Smooth muscle cell of the umbilical artery (primary cell): ENCODE results near the gene DSC2. TPM values are rescaled to one million over a fixed set of nuclear protein-coding genes. Genes with fewer than 3 reads are reported as not detected.

Source experiments
- total RNA-seq: library from RNA; depleted of rRNA; stranded (reverse); fragments of >200 nt; gene quantifications from 2 replicates; pipeline ENCODE4 v1.2.3, GENCODE V29; 2014

Gene DSC2
- total RNA-seq: 2.8 and 3.3 TPM in 2 replicates

DNA sequence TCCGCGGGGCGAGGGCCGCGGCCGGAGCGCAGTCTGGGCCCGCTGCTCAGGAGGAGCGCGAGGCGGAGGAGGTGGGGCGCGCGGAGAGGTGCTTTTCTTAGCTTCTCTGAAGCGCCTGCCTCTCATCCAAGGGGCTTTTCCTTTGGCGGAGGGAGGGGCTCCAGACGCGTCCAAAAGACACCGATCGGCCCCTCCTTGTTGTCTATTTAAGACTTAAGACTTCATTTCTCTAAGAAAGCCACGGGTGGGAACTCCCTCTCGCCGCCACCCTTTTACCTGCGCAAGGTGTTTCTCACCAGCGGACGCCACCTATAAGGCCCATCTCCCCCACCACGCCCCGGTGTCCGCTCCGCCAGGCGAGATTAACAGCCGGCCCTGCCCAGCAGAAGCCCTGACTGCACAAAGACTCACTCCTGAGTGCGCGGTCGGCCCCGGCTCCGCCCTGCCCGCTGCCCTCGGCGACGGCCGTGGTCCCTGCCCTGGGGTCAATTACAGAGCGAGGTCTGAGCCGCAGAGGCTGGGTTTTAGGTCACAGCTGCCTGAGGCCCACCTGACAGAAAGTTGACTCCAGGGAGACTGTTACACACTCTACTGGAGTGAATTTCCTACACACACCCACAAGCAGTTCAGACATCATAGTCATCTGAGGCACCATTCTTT lies at the start of gene DSC2:
TSS of gene DSC2 (minus strand) at position 397 of the 660 bp plus-strand sequence. CDS start 450 bp downstream, outside the sequence.

DNA sequence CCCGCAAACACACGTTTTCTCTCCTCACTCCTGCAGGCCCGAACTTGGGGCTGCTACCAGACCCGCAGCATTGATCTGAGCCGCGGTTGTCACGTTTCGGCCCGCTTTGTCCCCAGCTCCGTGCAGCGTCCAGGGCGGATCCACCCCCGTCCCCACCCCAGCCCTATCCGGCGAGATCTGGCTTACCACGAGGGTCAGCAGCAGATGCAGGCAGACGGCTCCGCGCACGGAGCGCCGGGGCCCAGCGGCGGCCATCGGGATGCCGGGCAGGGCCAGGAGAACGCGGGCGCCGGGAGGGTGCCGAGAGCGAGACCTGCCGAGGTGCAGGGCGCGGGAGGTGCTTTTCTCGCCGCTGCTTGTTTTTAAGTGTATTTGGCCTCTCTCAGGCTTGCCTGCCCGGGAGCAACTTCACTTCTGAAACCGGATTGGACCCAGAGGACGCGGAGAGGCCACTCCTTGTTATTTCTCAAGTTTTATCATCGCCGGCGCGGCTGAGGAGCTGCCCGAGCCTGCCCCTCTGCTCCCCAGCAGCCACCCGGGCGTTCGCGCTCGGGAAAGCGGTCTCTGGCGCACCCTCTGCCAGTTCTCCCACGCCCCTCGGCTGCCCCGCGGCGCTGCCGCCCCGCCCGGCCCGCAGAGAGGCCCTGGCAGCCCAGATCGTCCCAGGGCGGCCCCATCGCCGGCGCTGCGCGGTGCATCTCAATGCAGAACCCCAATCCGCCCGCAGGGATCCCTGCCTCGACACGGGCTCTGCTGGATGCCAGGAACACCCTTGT lies 59.6 kb downstream of the DSC2 start, which contains the start of gene DSC3:
TSS of gene DSC3 (minus strand) at position 337 of the 776 bp plus-strand sequence. CDS start at position 255, 82 bp downstream.

Other genes starting within 250 kb of the DSC2 start
- gene DSC3, start 59.7 kb downstream of the DSC2 start, total RNA-seq: 29.1 and 31.7 TPM in 2 replicates
- 0.05 and 0.30 TPM in 2 replicates for gene DSC1, start 60.4 kb upstream of the DSC2 start, total RNA-seq
- not detected in 2 replicates for gene DSG1, start 215.7 kb upstream of the DSC2 start, total RNA-seq